ENCODE data around the gene SUPT7L.

- TF ChIP-seq CTCF (IDR thresholded peaks at IDR 0.05 in 8 of 11, conservative IDR thresholded peaks at IDR 0.05 in 3 of 11) (no peak), POLR2A (IDR thresholded peaks at IDR 0.05) (no peak), POLR2AphosphoS5 (IDR thresholded peaks at IDR 0.05) (no peak)
Observed at GRCh38 chr2:27638037-27638637, 25.3 kb downstream of the SUPT7L start.

Data from spleen (tissue), 7 donors.